PC-9 (cell line): ENCODE measurements around the gene DMBT1.

Source experiments
- EZH2 ChIP-seq: fragments of 200-600 bp; sonication (generic); IDR thresholded peaks from 2 replicates; pipeline ENCODE4 v1.8.0; 2017; ENCODE audit warnings: antibody characterized with exemption, low read depth
- TF ChIP-seq, protein P1 (sequence below): fragments of 200-600 bp; sonication (generic); conservative IDR thresholded peaks from 2 replicates; pipeline ENCODE4 v1.6.1; 2017; ENCODE audit warnings: mixed run types, antibody characterized with exemption, mild to moderate bottlenecking, moderate library complexity

DNA sequence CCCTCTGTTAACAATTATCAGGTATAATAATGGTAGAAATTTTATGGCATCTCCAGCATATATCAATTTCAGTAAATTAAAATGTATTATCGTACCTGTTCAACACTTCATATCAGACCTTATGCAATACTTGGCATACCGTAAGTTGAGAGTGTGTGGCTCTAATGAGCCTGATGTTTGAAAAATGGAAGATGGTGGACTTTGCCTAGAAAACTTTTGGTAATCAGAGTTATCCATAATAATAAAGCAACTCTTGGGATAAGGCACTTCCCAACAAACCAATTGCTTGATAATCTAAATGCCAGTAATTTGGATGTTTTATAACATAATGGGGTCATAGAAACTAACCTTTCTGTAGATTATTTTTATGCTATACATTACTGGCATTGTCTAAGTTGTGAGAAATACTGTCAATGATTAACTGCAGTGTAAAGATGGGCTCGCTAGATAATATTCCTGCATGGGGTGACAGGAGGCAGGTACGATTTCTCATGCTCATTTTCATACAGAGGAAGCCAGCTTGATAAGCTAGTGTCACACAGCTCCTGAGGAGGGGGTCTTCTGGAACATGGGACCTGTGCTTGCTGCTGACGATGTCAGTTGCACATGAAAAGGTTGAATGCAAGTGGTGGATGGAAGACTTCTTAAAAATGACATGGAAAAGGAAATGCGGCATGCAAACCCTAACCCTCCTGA lies 27.8 kb upstream of the DMBT1 start:
- TF ChIP-seq, protein P1, sequence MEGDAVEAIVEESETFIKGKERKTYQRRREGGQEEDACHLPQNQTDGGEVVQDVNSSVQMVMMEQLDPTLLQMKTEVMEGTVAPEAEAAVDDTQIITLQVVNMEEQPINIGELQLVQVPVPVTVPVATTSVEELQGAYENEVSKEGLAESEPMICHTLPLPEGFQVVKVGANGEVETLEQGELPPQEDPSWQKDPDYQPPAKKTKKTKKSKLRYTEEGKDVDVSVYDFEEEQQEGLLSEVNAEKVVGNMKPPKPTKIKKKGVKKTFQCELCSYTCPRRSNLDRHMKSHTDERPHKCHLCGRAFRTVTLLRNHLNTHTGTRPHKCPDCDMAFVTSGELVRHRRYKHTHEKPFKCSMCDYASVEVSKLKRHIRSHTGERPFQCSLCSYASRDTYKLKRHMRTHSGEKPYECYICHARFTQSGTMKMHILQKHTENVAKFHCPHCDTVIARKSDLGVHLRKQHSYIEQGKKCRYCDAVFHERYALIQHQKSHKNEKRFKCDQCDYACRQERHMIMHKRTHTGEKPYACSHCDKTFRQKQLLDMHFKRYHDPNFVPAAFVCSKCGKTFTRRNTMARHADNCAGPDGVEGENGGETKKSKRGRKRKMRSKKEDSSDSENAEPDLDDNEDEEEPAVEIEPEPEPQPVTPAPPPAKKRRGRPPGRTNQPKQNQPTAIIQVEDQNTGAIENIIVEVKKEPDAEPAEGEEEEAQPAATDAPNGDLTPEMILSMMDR = no peak
- no peak for TF ChIP-seq EZH2
